GM08714 (cell line): ENCODE measurements around the gene LSAMP.

Experiments used
- H3K4me3 ChIP-seq: fragments of 200-500 bp; sonication (Bioruptor generic); 2 replicates; pipeline ENCODE4 v1.5.1; 2014; ENCODE audit warnings: mild to moderate bottlenecking, low read length, inconsistent platforms
- ZNF274 ChIP-seq: IDR thresholded peaks from 2 replicates; pipeline ENCODE4 v1.6.1; 2012; ENCODE audit warnings: mild to moderate bottlenecking, low read depth, low read length

LSAMP gene

DNA sequence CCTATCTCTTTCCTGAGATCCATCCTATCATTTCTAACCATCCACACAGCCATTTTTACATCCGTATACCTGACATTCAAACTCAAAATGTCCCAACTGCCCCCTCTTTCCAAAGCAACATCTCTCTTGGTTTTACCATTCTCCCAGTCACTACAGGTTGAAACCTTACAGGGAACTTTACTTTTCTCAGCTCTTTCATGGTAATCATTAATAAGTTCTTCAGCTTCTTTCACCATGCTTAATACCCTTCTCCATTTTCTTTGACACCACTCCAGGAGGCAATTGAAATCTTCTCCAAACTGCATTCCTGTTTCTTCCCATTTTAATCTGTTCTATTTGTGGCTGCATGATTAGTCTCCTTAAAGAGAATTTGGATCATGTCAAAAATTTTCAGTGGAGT lies 469.5 kb downstream of the LSAMP start:
- no peak for TF ChIP-seq ZNF274
- no peak overlapping the region for H3K4me3 ChIP-seq

- no peak for TF ChIP-seq ZNF274
- H3K4me3 ChIP-seq: no peak overlapping the region
Observed at GRCh38 chr3:115975353-115975752, 469.9 kb downstream of the LSAMP start.

- no peak for TF ChIP-seq ZNF274
- no peak overlapping the region for H3K4me3 ChIP-seq
Observed at GRCh38 chr3:115974940-115975339, 470.3 kb downstream of the LSAMP start.

DNA sequence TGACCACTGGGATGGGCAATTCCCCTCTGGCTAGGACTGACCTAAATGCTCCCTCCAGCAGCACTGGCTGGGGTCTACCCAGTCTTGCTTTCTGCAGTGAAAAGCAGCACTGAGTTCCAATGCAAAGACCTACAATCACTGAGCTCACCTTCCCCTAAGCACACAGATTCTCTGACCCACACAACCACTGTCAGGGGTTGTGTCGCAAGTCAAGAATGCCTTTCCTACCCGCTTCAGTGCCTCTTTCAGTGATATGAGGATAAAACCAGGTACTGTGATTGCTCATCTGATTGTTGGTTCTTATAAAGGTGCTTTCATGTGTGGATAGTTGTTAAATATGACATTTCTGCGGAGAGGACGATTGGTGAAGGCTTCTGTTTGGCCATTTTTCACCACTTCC lies 476.4 kb downstream of the LSAMP start:
- TF ChIP-seq ZNF274: no peak
- no peak overlapping the region for H3K4me3 ChIP-seq

DNA sequence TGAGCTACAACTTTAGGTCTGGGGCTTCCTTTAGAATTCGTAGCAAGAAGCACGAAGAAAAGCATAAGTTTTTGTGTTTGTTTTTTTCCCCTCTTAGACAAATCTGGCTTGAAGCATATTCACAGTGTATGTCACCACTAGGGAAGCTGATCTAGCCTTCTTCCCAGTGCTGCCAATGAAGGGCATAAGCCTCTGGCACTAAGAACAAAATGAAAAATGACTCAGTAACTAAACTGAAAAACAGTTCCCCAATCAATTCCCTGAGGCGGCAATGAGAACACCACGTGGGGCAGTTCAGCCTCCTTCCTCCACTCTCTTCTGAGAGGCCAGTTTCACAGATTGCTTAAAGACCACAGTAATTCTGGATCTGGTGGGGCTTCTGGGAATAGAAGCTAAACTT lies 483.9 kb downstream of the LSAMP start:
- TF ChIP-seq ZNF274: no peak

GRCh38 chr3:115960799-115961198 lies 484.5 kb downstream of the LSAMP start:
- no peak for TF ChIP-seq ZNF274
- H3K4me3 ChIP-seq: no peak overlapping the region

More for the DNA sequence above, 483.9 kb downstream of the LSAMP start:
- no peak overlapping the region for H3K4me3 ChIP-seq

DNA sequence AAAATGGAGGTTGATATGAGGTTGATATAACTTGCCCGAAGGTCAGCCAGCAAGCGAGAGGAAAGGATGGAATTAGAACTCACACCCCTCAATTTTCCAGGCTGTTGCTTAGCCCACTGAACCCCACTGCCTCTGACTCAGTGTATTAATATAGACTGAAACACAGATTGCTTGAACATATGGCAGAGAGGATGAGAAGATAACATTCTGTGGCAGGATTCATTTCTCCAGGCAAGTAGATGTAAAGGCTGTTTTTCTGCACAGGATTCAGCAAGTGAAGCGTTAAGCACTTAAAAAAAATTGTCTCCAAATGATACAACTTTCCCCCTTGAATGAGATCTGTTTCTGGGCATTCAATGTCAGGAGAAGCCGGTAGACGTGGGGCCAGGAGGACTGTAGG lies 486.8 kb downstream of the LSAMP start:
- no peak overlapping the region for H3K4me3 ChIP-seq
- no peak for TF ChIP-seq ZNF274

DNA sequence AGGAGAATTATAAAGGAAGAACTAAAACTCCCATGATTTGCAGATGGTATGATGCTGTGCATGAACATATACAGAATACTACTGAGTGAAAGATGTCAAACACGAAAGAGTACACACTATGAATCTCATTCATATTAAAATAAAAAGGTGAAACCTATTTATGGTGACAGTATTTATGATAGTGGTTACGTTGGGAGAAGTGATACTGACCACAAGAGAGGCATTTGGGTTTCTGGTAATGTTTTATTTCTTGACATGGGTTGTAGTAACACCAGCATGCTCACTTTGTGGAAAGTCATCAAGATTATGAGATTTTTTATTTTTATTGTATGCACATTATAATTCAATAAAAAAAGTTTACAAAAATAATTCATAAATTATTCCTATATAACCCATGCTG lies 498.0 kb downstream of the LSAMP start:
- no peak overlapping the region for H3K4me3 ChIP-seq
- no peak for TF ChIP-seq ZNF274

- H3K4me3 ChIP-seq: no peak overlapping the region
- TF ChIP-seq ZNF274: no peak
Observed at GRCh38 chr3:115943579-115943978, 501.7 kb downstream of the LSAMP start.

GRCh38 chr3:115937054-115937453 lies 508.2 kb downstream of the LSAMP start:
- no peak for TF ChIP-seq ZNF274
- H3K4me3 ChIP-seq: no peak overlapping the region

DNA sequence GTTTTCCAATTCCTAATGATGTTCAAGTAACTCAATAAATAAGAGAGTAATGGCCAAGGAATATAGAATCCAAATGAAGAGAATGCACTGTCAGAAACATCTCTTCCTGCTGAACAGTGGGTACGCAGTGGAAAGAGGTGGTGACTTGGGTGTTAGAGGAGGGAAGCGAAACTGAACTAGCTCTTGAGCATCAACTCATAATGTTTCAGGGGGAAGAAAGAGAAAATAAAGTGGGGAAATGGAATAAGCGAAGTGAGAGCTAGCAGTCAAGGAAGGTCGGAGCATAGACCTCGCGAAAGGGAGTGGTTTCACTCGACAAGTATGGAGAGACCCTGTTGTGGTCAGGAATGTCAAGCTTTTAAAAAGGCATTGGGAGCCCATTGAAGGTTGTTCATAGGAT lies 512.5 kb downstream of the LSAMP start:
- H3K4me3 ChIP-seq: no peak overlapping the region
- TF ChIP-seq ZNF274: no peak

DNA sequence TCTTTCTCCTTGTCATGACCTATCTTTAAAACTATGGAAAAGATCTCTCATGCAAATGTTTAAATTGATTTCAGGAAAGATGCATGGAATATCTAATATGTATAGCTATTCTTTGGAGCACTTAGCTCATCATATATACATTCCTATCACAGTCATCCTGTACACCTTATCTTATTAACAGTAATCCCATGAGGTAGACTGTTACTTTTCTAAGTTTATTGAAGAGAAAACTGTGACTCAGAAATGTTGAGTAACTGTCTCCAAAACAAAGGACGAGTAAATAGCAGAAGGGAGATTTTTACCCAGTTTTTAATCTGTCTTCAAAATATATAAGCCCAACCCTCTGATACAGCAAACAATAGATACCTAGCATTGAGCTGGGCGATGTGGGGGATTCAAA lies 513.7 kb downstream of the LSAMP start:
- no peak for TF ChIP-seq ZNF274

DNA sequence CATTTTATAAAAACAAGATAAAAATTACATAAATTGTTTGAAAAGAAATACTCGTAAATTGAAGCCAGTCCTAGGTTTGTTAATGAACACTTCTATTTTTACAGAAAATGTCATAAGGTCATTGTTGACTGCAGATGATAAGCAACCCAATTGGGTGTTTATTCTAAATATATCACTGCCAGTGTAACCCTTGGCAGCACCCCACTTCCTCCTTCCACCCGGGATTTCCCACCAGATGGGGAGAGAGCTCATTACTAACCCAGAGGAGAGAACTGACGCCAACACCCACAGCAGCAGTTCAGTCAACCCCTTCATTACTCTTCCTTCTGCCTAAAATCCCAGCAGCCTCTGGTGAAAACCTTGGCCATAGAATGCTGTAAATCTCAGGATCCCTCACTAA lies 514.4 kb downstream of the LSAMP start:
- no peak for TF ChIP-seq ZNF274
- no peak overlapping the region for H3K4me3 ChIP-seq

More for the DNA sequence above, 513.7 kb downstream of the LSAMP start:
- H3K4me3 ChIP-seq: no peak overlapping the region

GRCh38 chr3:115930168-115930567 lies 515.1 kb downstream of the LSAMP start:
- TF ChIP-seq ZNF274: no peak

GRCh38 chr3:115928376-115928775 lies 516.9 kb downstream of the LSAMP start:
- H3K4me3 ChIP-seq: no peak overlapping the region
- no peak for TF ChIP-seq ZNF274

More at GRCh38 chr3:115930168-115930567, 515.1 kb downstream of the LSAMP start:
- no peak overlapping the region for H3K4me3 ChIP-seq

DNA sequence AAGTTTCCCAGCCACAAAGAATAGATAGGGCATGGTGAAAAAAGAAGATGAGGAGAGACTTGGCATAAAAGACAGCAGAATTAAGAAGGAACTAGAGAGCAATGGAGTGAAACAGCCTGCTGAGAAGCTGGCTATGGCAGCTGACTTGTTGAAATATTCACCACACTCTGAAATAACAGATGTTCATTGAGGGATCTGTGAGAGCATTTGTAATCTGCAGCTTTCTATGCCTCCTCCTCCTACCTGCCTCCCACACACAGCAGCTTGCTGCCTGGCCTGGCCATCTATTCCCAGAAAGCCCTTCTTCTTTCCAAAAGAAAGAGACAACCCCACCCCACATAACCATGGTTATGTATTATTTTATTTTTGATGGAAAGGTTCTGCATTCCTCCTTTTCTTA lies 518.1 kb downstream of the LSAMP start:
- H3K4me3 ChIP-seq: no peak overlapping the region
- TF ChIP-seq ZNF274: no peak
